KMS-11 (cell line): ENCODE results near the gene LMCD1.
A peak's percentile ranks its signal among the peaks of the same experiment; 100 is the strongest.

Source experiments
- H2AFZ ChIP-seq: fragments of 200-600 bp; sonication (generic); 2 replicates; pipeline ENCODE4 v1.6.1; 2016; ENCODE audit warnings: antibody characterized with exemption, mixed run types, low read depth
- H3K27ac ChIP-seq: fragments of 200-600 bp; sonication (generic); 2 replicates; pipeline ENCODE4 v1.6.1; 2016; ENCODE audit warnings: mild to moderate bottlenecking, mixed run types
- H3K27me3 ChIP-seq: fragments of 200-600 bp; sonication (generic); 2 replicates; pipeline ENCODE4 v1.6.1; 2017; ENCODE audit warnings: mild to moderate bottlenecking, low read depth, mixed run types, moderate library complexity; ENCODE audit not compliant: insufficient read depth
- H3K36me3 ChIP-seq: fragments of 200-600 bp; sonication (generic); 2 replicates; pipeline ENCODE4 v1.6.1; 2017; ENCODE audit warnings: mild to moderate bottlenecking, mixed run types; ENCODE audit not compliant: insufficient read depth
- H3K4me1 ChIP-seq: fragments of 200-600 bp; sonication (generic); 2 replicates; pipeline ENCODE4 v1.6.1; 2016; ENCODE audit warnings: mild to moderate bottlenecking, low read depth, mixed run types; ENCODE audit not compliant: poor library complexity, severe bottlenecking
- H3K4me2 ChIP-seq: fragments of 200-600 bp; sonication (generic); 2 replicates; pipeline ENCODE4 v1.7.0; 2016; ENCODE audit warnings: mild to moderate bottlenecking, mixed run types
- H3K4me3 ChIP-seq: fragments of 200-600 bp; sonication (generic); IDR thresholded peaks from 2 replicates; pipeline ENCODE4 v1.6.1; 2017; ENCODE audit warnings: low read depth, low read length, mixed read lengths; ENCODE audit not compliant: insufficient read depth
- H3K79me2 ChIP-seq: fragments of 200-600 bp; sonication (generic); 2 replicates; pipeline ENCODE4 v1.6.1; 2016; ENCODE audit warnings: low read depth, mixed run types; ENCODE audit not compliant: insufficient read depth
- H3K9ac ChIP-seq: fragments of 200-600 bp; sonication (generic); 2 replicates; pipeline ENCODE4 v1.6.1; 2016; ENCODE audit warnings: mild to moderate bottlenecking, mixed run types
- H4K20me1 ChIP-seq: fragments of 200-600 bp; sonication (generic); 2 replicates; pipeline ENCODE4 v1.6.1; 2016; ENCODE audit warnings: mild to moderate bottlenecking, mixed run types; ENCODE audit not compliant: insufficient read depth
- TF ChIP-seq, protein P1 (sequence below): fragments of 200-600 bp; sonication (generic); conservative IDR thresholded peaks from 2 replicates; pipeline ENCODE4 v1.6.1; 2017; ENCODE audit warnings: low read depth, mild to moderate bottlenecking, antibody characterized with exemption, low read length, moderate library complexity, mixed read lengths

The LMCD1 gene

DNA sequence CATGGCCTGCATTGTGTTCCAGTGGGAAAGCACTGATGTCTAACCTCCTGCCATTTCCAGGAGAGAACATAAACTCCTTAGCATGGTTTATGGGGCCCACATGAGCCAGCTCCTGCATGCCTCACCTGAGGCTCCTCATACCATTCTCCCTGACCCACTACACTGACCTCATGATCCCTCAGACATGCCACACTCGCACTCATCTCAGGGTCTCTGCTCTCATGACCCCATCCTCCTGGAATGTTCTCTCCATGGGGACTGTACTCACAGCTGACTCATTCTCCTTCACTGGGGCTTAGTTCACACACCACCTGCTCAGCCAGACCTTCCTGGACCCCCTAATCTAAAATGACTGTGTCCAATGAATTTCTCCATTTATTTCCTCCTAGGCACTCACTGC is 4.0 kb upstream of the LMCD1 start:
- Histone ChIP-seq H4K20me1 (no peaks in the 10 kb centered on the region), H3K27ac (no peak overlapping the region), H3K36me3 (no peaks in the 10 kb centered on the region), H3K4me1 (no peaks in the 10 kb centered on the region), H3K79me2 (no peaks in the 10 kb centered on the region), H2AFZ (no peak overlapping the region), H3K4me3 (no peak overlapping the region), H3K4me2 (no peak overlapping the region), H3K9ac (no peak overlapping the region), H3K27me3 (no peaks in the 10 kb centered on the region)
- TF ChIP-seq, protein P1, sequence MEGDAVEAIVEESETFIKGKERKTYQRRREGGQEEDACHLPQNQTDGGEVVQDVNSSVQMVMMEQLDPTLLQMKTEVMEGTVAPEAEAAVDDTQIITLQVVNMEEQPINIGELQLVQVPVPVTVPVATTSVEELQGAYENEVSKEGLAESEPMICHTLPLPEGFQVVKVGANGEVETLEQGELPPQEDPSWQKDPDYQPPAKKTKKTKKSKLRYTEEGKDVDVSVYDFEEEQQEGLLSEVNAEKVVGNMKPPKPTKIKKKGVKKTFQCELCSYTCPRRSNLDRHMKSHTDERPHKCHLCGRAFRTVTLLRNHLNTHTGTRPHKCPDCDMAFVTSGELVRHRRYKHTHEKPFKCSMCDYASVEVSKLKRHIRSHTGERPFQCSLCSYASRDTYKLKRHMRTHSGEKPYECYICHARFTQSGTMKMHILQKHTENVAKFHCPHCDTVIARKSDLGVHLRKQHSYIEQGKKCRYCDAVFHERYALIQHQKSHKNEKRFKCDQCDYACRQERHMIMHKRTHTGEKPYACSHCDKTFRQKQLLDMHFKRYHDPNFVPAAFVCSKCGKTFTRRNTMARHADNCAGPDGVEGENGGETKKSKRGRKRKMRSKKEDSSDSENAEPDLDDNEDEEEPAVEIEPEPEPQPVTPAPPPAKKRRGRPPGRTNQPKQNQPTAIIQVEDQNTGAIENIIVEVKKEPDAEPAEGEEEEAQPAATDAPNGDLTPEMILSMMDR = no peak

DNA sequence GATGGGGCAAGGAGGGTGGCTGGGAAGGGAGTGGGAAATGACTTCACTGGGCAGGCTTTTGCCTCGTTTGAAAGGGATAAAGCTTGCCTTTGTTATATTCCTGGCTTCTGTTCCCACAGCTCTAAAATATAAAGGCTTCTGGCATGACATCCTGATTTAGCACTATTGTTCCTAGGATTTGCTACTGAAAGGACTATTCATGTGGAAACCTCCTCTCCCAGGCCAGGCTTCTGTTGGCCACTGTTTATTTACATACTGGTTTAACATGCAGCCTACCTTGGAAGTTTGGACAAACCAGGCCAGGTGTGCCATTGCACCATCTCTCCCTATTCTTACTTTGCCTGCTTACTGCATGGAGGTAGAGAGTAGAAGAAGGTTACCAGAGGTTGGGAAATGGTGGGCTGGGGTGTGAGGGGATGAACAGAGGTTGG is 2.4 kb upstream of the LMCD1 start:
- H3K79me2 ChIP-seq = no peaks in the 10 kb centered on the region
- H3K4me3 ChIP-seq = no peak overlapping the region
- no peaks in the 10 kb centered on the region for H4K20me1 ChIP-seq
- no peak overlapping the region for H2AFZ ChIP-seq
- H3K4me1 ChIP-seq = no peaks in the 10 kb centered on the region
- no peaks in the 10 kb centered on the region for H3K27me3 ChIP-seq
- H3K27ac ChIP-seq = no peak overlapping the region
- TF ChIP-seq, protein P1 = no peak
- no peak overlapping the region for H3K4me2 ChIP-seq
- H3K36me3 ChIP-seq = no peaks in the 10 kb centered on the region
- no peak overlapping the region for H3K9ac ChIP-seq

DNA sequence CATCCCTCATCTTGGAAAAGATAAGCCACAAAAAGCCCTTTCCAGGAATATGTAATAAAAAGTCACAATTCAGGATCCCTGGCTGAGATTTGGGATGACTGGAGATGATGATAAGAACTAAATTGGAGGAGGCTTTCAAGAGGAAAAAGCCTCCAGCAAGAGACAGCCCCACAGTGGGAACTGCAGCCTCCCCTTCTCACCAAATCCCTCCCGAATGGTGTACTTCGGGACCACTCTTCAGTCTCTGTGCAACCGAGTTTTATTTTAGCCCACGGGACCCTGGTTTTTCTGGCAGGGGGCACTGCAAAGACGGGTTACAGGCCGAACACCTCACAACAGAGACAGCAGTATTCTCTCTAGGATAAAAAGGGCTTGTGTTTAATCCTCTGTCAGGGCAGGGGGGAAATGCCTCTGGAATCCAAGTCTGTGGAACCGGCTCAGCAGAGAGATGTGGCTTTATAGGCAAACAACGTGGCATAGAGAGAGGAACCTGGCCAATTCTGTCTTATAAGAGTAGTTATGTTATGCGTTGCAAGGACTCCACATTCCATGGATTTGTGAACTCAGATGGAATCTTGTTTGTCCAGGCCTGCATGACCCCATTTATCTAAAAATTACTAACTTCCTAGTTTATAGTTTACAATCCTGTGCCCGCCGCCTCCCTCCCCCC is 1.2 kb upstream of the LMCD1 start:
- H3K79me2 ChIP-seq = no peaks in the 10 kb centered on the region
- H3K27me3 ChIP-seq = no peaks in the 10 kb centered on the region
- no peaks in the 10 kb centered on the region for H3K4me1 ChIP-seq
- H2AFZ ChIP-seq = no peak overlapping the region
- H3K4me3 ChIP-seq = peak overlapping the region; percentile 62
- no peaks in the 10 kb centered on the region for H4K20me1 ChIP-seq
- H3K4me2 ChIP-seq = no peak overlapping the region
- no peak overlapping the region for H3K27ac ChIP-seq
- H3K36me3 ChIP-seq = no peaks in the 10 kb centered on the region
- TF ChIP-seq, protein P1 = no peak
- no peak overlapping the region for H3K9ac ChIP-seq

DNA sequence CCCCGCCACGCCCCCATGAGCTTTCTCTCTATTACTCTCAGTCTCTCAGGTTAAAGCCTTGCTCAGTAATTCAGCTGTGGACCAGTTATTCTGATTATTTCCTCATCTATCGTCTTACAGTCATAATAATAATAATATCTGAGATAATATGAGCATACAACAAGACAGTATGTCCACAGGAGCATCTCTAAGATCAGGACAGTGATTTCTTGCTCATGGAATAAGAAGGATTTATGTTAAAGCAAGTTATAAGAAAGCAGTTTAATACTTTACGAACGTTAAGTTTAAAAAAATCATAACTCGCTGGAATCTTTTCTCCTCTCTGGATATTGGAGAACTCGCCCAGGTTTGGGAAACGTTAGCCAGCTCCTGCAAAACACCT is 643 bp upstream of the LMCD1 start:
- Histone ChIP-seq H3K36me3 (no peaks in the 10 kb centered on the region), H3K27me3 (no peaks in the 10 kb centered on the region), H3K27ac (peak overlapping the region; percentile 29; the same call in 1 of the 2 replicates), H3K4me3 (peak overlapping the region; percentile 62), H3K9ac (peak overlapping the region; percentile 62), H3K4me1 (no peaks in the 10 kb centered on the region), H3K4me2 (peak overlapping the region; percentile 69), H2AFZ (peak overlapping the region; percentile 94), H4K20me1 (no peaks in the 10 kb centered on the region), H3K79me2 (no peaks in the 10 kb centered on the region)
- TF ChIP-seq, protein P1 = no peak
